CD14-positive monocyte (primary cell): ENCODE data around the gene COL13A1. TPM values are rescaled to one million over a fixed set of nuclear protein-coding genes. Genes with fewer than 3 reads are reported as not detected.

Experiments used
- DNase-seq, 3 donors: peaks; one replicate each; pipeline ENCODE4 v3.0.0-alpha.2; 2011 to 2022
- H2AFZ ChIP-seq: 2 replicates; pipeline ENCODE4 v1.6.0; 2012; ENCODE audit warnings: mild to moderate bottlenecking, low read depth, low read length, inconsistent platforms; ENCODE audit not compliant: insufficient read depth, poor library complexity, severe bottlenecking
- H3K27ac ChIP-seq, 2 donors: 1 replicate in 1 of 2; 2 replicates in 1 of 2; pipeline ENCODE4 v1.5.1; 2012 to 2013; ENCODE audit warnings: low read length in 2 of 2, control low read depth in 1 of 2, inconsistent platforms in 1 of 2, low read depth in 1 of 2, mild to moderate bottlenecking in 1 of 2
- H3K27me3 ChIP-seq, 2 donors: one replicate each; pipeline versions ENCODE4 v1.6.0 to v1.6.1; 2011 to 2013; ENCODE audit warnings: low read length in 2 of 2; ENCODE audit not compliant: control insufficient read depth in 2 of 2, insufficient read depth in 2 of 2
- H3K36me3 ChIP-seq, 2 donors: replicated peaks in 1 of 2; 1 replicate in 1 of 2; 2 replicates in 1 of 2; pipeline versions ENCODE4 v1.5.1 to v1.6.1; 2012 to 2013; ENCODE audit warnings: low read length in 2 of 2, control low read depth in 1 of 2, inconsistent platforms in 1 of 2, mild to moderate bottlenecking in 1 of 2; ENCODE audit not compliant: insufficient read depth in 2 of 2, control insufficient read depth in 1 of 2
- H3K4me1 ChIP-seq, 2 donors: 1 replicate in 1 of 2; 2 replicates in 1 of 2; pipeline versions ENCODE4 v1.5.1 to v1.6.1; 2012 to 2013; ENCODE audit warnings: low read length in 2 of 2, control low read depth in 1 of 2, inconsistent platforms in 1 of 2, mild to moderate bottlenecking in 1 of 2, moderate library complexity in 1 of 2; ENCODE audit not compliant: insufficient read depth in 2 of 2, control insufficient read depth in 1 of 2
- H3K4me2 ChIP-seq: replicated peaks from 2 replicates; pipeline ENCODE3; 2012; ENCODE audit warnings: low read length, moderate library complexity, mild to moderate bottlenecking; ENCODE audit not compliant: poor library complexity, severe bottlenecking; ENCODE audit errors: extremely low read depth
- H3K4me3 ChIP-seq, 3 experiments: fragments of 200-600 bp in 1 of 3; sonication (generic) in 1 of 3; replicated peaks in 1 of 3; 1 replicate in 2 of 3; 2 replicates in 1 of 3; pipeline ENCODE4 v1.5.1; 2011 to 2013; ENCODE audit warnings: low read length in 3 of 3, mild to moderate bottlenecking in 3 of 3, control low read depth in 2 of 3, low read depth in 2 of 3, inconsistent platforms in 1 of 3, moderate library complexity in 1 of 3
- H3K79me2 ChIP-seq: 2 replicates; pipeline ENCODE4 v1.6.0; 2012; ENCODE audit warnings: mild to moderate bottlenecking, control low read depth, inconsistent platforms, low read length, moderate library complexity; ENCODE audit not compliant: insufficient read depth
- H3K9ac ChIP-seq: 2 replicates; pipeline ENCODE4 v1.6.0; 2017; ENCODE audit warnings: low read length, mild to moderate bottlenecking; ENCODE audit not compliant: insufficient read depth, poor library complexity, severe bottlenecking
- H3K9me3 ChIP-seq, 2 donors: replicated peaks in 1 of 2; 1 replicate in 1 of 2; 2 replicates in 1 of 2; pipeline versions ENCODE4 v1.5.1 to v1.6.1; 2012 to 2013; ENCODE audit warnings: low read length in 2 of 2, control low read depth in 1 of 2; ENCODE audit not compliant: control insufficient read depth in 1 of 2, insufficient read depth in 1 of 2
- H4K20me1 ChIP-seq: 2 replicates; pipeline ENCODE4 v1.6.0; 2012; ENCODE audit warnings: mild to moderate bottlenecking, low read length, control low read depth, moderate library complexity; ENCODE audit not compliant: insufficient read depth
- H3K27ac Mint-ChIP-seq, 7 donors: one replicate each; pipeline ENCODE4 v1.8.0; 2020; ENCODE audit warnings: mild to moderate bottlenecking in 7 of 7, mixed read lengths in 7 of 7, moderate library complexity in 6 of 7, inconsistent platforms in 2 of 7
- H3K27me3 Mint-ChIP-seq, 3 donors: one replicate each; pipeline ENCODE4 v1.8.0; 2021 to 2022; ENCODE audit warnings: low read depth in 3 of 3, mild to moderate bottlenecking in 3 of 3, mixed read lengths in 3 of 3, moderate library complexity in 3 of 3, inconsistent platforms in 1 of 3
- H3K36me3 Mint-ChIP-seq, 2 donors: one replicate each; pipeline ENCODE4 v1.8.0; 2020; ENCODE audit warnings: mixed read lengths in 2 of 2, inconsistent platforms in 1 of 2, mild to moderate bottlenecking in 1 of 2
- H3K4me1 Mint-ChIP-seq: one replicate; pipeline ENCODE4 v1.8.0; 2020; ENCODE audit warnings: mild to moderate bottlenecking, mixed read lengths
- H3K4me3 Mint-ChIP-seq, 2 donors: one replicate each; pipeline ENCODE4 v1.8.0; 2020; ENCODE audit warnings: mild to moderate bottlenecking in 2 of 2, mixed read lengths in 2 of 2, moderate library complexity in 1 of 2
- H3K9me3 Mint-ChIP-seq, 7 donors: one replicate each; pipeline ENCODE4 v1.8.0; 2020 to 2022; ENCODE audit warnings: mixed read lengths in 7 of 7, mild to moderate bottlenecking in 6 of 7, moderate library complexity in 6 of 7, inconsistent platforms in 2 of 7
- WGBS: methylation state at CpG from one replicate; pipeline ENCODE4 v1.1.5; 2013; ENCODE audit warnings: missing lambda C conversion rate; ENCODE audit not compliant: insufficient coverage; 5-methylcytosine and 5-hydroxymethylcytosine counted together
- intact Hi-C, 2 donors: fragments of 100-400 bp; cut with micrococcal nuclease; formaldehyde crosslinking; loops; one replicate each; pipeline versions ENCODE4 v1.15.0 to v1.15.1; 2023
- polyA plus RNA-seq, 3 donors: library from polyadenylated mRNA; depleted of rRNA in 1 of 3; unstranded in 2 of 3; stranded (reverse) in 1 of 3; fragments of 300-500 nt in 2 of 3; fragments of >200 nt in 1 of 3; fragmentation: Illumina TruSeq in 2 of 3; gene quantifications; 1 replicate in 2 of 3; 2 replicates in 1 of 3; pipeline ENCODE4 v1.2.3, GENCODE V29; 2012 to 2021
- TF ChIP-seq, protein P1 (sequence below): fragments of 200-600 bp; IDR thresholded peaks from one replicate; pipeline ENCODE4 v1.8.0; 2022; ENCODE audit warnings: antibody characterized with exemption, mild to moderate bottlenecking

The COL13A1 gene
- polyA plus RNA-seq, 3 donors: not detected

DNA sequence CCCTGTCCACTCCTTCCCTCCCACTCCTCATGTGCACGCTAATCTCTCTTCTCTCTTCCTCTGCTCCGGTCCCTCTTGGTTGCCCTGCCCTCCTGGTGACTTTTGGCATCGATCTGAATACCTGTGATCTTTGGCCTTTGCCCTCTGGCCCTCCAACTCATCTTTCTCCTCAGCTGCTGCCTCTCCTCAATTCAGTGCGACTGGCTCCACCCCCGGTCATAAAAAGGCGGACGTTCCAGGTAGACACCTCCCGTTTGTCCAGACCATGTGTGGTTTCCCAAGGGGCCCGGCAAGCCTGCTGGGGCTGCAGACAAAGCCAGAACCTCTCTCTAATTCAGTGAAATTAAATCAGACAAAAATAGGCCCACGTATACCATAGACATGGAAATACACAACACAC is 96.8 kb downstream of the COL13A1 start:
- TF ChIP-seq, protein P1, sequence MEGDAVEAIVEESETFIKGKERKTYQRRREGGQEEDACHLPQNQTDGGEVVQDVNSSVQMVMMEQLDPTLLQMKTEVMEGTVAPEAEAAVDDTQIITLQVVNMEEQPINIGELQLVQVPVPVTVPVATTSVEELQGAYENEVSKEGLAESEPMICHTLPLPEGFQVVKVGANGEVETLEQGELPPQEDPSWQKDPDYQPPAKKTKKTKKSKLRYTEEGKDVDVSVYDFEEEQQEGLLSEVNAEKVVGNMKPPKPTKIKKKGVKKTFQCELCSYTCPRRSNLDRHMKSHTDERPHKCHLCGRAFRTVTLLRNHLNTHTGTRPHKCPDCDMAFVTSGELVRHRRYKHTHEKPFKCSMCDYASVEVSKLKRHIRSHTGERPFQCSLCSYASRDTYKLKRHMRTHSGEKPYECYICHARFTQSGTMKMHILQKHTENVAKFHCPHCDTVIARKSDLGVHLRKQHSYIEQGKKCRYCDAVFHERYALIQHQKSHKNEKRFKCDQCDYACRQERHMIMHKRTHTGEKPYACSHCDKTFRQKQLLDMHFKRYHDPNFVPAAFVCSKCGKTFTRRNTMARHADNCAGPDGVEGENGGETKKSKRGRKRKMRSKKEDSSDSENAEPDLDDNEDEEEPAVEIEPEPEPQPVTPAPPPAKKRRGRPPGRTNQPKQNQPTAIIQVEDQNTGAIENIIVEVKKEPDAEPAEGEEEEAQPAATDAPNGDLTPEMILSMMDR: no peak
- Histone ChIP-seq H3K27me3 (no peaks in the 10 kb centered on the region), H3K79me2 (no peaks in the 10 kb centered on the region), H3K4me3 (no peak overlapping the region), H3K4me2 (no peak overlapping the region), H3K9me3 (no peaks in the 10 kb centered on the region), H3K36me3 (no peaks in the 10 kb centered on the region), H3K27ac (no peak overlapping the region), H3K9ac (no peak overlapping the region), H2AFZ (no peak overlapping the region), H4K20me1 (no peaks in the 10 kb centered on the region), H3K4me1 (no peaks in the 10 kb centered on the region)
- intact Hi-C loops: no loop called here
- no peak for DNase-seq
- 81% methylated on average over 10 of the region's 10 CpGs for WGBS
- Mint-ChIP-seq H3K4me3 (no peak overlapping the region), H3K27me3 (peaks cover 1 to 3% (median 3%) of the 10 kb centered on the region in 3 donors), H3K27ac (no peak overlapping the region), H3K36me3 (no peaks in the 10 kb centered on the region), H3K9me3 (no peaks in the 10 kb centered on the region), H3K4me1 (no peaks in the 10 kb centered on the region)

DNA sequence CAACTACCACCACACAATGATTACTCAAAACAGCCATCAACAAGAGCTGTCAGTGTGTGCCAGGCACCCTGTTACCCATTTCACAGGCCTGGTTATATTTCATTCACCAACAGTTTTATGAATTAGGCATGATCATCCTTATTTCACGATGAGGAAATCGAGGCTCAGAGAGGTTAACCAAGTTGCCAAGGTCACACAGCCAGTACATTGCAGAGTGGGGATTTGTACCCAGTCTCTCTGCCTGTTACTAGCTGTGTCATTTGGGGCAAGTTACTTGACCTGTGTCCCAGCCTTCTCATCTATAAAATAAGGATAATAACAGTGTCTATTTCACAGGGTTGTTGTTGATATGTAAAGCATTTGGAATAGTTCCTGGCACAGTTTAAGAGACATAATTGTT is 97.2 kb downstream of the COL13A1 start:
- intact Hi-C loops: no loop called here
- WGBS: 100% methylated on average over 2 of the region's 2 CpGs
- H3K27ac Mint-ChIP-seq: no peak overlapping the region

More for the DNA sequence above, 97.2 kb downstream of the COL13A1 start:
- H3K27me3 Mint-ChIP-seq: peaks cover 1 to 3% (median 3%) of the 10 kb centered on the region in 3 donors
- Histone ChIP-seq H3K9ac (no peak overlapping the region), H3K27ac (no peak overlapping the region), H3K9me3 (no peaks in the 10 kb centered on the region), H3K36me3 (no peaks in the 10 kb centered on the region), H4K20me1 (no peaks in the 10 kb centered on the region), H3K4me3 (no peak overlapping the region), H3K79me2 (no peaks in the 10 kb centered on the region), H3K4me1 (no peaks in the 10 kb centered on the region), H3K4me2 (no peak overlapping the region), H2AFZ (no peak overlapping the region), H3K27me3 (no peaks in the 10 kb centered on the region)
- no peaks in the 10 kb centered on the region for H3K9me3 Mint-ChIP-seq
- no peaks in the 10 kb centered on the region for H3K4me1 Mint-ChIP-seq
- no peak overlapping the region for H3K4me3 Mint-ChIP-seq
- no peaks in the 10 kb centered on the region for H3K36me3 Mint-ChIP-seq
- TF ChIP-seq, protein P1: no peak
- no peak for DNase-seq
